Cardiac septum (tissue), 1 donor: ENCODE measurements around the gene PDZRN3. TPM values are rescaled to one million over a fixed set of nuclear protein-coding genes. Genes with fewer than 3 reads are reported as not detected.
"Not testable (repeated sequence)": the region's sequence is repeated elsewhere in the genome, so short reads cannot be mapped to it uniquely, and the experiment has no call there.

Experiments
- DNase-seq: peaks from one replicate; pipeline ENCODE4 v3.0.0-alpha.2; 2020; ENCODE audit warnings: low spot score
- intact Hi-C: fragments of 100-400 bp; cut with DNase I; formaldehyde crosslinking; loops from one replicate; pipeline ENCODE4 v1.14.0; 2022
- total RNA-seq: library from RNA; stranded (reverse); fragmentation: NEBNext Ultra II Directional; extraction: Animal tissue kit (Norgen Biotek cat#: 25700); gene quantifications from one replicate; pipeline ENCODE4 v1.2.1, GENCODE V29; 2021
- donor health status: DM: no; HTN: no; CAD: no.

The PDZRN3 gene
- total RNA-seq, 1 donor from 2014 or later: 66.0 TPM

- DNase-seq: no peak
- intact Hi-C loops: no loop called here
Observed at GRCh38 chr3:73479325-73479724, 145.4 kb downstream of the PDZRN3 start.

DNA sequence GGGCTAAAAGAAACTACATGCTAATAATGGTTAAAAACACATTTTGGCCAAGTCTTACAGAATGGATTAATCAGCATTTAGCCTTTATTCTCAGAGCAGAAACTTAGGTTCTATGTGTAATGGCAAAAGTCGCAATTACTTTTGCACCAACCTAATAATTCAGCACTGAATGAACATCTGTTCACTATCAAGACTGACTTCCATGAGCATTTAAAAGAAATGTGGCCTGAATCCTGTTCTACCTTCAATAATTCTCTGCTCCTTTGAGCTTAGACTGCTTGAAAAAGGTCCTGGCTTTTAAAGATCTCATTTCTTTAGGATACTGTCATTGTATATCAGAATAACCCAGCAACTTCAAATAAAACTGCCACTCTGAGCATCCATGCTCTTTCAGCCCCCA, 145.9 kb downstream of the PDZRN3 start:
- DNase-seq: no peak
- intact Hi-C loops: no loop called here

DNA sequence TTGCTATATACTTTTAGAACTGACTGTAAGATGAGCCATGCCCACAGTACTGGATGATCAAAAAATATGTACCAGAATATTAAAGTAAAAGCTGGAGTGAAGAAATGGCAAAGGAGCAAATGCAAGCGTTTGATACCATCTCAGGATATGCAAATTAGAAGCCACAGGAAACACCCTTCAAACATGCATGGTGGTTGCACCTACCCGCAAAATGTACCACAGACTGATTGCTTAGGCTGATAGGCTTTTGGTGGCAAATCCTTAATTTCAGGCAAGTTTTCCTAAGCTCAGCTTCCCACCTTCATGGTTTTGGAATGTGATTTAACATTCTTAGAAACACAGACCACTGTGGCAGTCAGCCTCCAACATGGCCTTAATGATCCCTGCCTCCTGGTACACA, 149.0 kb downstream of the PDZRN3 start:
- no peak for DNase-seq
- intact Hi-C loops: no loop called here

GRCh38 chr3:73475175-73475574, 149.6 kb downstream of the PDZRN3 start:
- DNase-seq: no peak
- intact Hi-C loops: no loop called here

DNA sequence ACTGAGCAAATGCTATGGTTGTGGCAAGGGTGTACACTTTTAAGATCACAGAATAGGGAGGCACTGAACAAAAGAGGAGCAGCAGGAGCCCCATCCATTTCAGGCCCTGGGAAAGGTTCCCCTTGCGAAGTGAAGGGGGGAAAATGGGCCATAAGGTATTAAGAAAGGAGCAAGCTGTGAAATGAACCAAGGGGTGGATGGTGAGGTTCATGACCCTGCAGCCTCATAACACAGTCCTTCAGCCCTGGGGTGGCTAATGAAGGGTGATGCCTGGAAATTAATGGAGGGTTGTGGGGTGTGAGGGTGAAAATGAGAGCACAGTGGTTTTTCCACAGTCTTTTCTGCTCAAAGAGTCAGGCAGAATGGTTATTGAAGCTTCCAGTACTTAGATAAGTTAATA, 150.1 kb downstream of the PDZRN3 start:
- DNase-seq: no peak
- intact Hi-C loops: no loop called here

DNA sequence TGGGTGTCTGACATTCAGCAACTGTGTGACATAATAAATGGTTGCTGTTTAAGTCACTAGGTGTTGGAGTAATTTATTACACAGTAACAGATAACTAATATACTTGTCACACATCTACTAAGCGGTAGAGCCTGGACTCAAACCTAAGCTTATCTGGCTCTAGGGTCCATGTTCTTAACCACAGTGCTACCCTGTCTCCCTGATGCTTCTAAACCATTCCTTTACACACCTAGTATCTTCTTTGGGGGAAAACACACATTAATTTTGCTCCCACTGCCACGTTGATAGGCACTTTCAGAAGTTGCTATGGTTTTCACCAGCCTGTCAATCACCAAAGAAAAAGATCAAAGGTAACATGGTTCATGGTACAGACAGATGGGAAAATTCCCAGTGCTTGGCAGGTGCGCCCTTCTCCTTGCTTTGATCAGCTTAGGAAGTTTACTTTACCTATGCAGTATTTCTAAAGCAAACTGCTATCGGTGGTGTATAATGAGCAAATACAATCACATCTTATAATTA, 150.8 kb downstream of the PDZRN3 start:
- no peak for DNase-seq
- intact Hi-C loops: no loop called here

DNA sequence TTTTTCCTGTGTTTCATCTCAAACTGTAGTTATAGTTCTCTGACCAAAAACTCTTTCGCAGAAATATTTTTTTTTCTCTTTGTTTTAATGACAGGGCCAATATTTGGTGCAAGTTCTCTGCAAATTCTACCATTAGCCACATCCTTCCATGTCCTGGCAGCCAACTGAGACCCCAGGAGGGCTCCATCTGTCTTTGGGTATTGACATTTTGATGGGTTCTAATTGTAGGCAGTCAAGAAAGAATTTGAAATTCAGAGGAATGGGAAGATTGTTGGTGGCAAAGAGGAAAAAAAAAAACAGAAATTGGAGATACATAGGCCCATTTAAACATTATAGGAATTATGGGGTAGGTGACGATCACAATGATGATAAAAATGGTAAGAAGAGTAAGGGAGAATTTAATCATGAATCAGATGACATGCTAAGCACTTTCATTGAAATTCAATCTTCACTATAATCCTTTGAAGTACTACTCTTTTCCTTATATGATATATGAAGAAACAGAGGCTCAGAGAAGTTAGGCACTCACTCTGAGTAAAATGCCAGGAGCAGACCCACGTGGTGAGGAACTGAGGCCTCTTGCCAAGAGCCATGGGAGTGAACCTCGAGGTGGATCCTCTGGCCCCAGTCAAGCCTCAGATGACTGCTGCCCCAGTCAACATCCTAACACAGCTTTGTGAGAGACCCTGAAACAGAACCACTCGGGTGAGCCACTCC, 151.4 kb downstream of the PDZRN3 start:
- intact Hi-C loops: no loop called here
- DNase-seq: no peak

GRCh38 chr3:73471986-73472787, 152.6 kb downstream of the PDZRN3 start:
- no peak for DNase-seq
- intact Hi-C loops: no loop called here

GRCh38 chr3:73470860-73471259, 153.9 kb downstream of the PDZRN3 start:
- DNase-seq: no peak
- intact Hi-C loops: no loop called here

DNA sequence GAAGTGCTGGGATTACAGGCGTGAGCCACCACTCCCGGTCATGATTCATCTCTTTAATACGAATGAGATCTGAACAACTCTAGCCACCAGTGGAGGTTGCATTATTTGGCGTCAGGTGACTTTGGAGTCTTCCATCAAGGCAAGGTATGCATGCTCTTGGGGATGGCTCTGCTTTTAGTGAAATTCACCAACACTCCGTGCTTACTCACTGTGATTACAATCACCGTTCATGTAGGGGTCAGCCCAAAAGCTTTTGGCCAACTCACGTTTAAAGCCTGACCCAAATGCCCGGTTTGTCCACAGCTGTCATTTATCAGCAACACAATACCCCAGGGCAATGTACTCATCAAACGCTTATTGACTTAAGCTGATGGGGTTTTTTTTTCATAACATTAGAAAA, 155.4 kb downstream of the PDZRN3 start:
- intact Hi-C loops: no loop called here
- DNase-seq: no peak

- intact Hi-C loops: no loop called here
Observed at GRCh38 chr3:73467211-73467610, 157.5 kb downstream of the PDZRN3 start.

DNA sequence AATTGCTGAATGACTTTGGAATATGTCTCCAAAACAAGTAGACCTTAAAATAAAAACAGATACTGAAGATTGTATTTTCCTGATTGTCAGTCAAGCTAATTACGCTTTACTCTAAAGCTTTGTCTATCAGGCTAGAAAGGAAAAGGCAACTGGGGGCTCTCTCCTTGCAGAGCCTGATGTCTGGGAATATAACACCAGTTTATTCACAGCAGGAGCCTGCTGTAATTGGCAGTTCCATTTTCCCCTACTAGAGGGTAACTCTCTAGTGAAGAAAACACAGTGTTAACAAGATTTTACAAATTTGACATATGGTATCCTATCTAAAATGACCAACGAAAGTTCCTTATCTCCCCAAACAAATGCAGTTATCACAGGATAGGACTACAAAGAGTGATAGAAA, 158.8 kb downstream of the PDZRN3 start:
- intact Hi-C loops: no loop called here
- no peak for DNase-seq

More at GRCh38 chr3:73467211-73467610, 157.5 kb downstream of the PDZRN3 start:
- no peak for DNase-seq

DNA sequence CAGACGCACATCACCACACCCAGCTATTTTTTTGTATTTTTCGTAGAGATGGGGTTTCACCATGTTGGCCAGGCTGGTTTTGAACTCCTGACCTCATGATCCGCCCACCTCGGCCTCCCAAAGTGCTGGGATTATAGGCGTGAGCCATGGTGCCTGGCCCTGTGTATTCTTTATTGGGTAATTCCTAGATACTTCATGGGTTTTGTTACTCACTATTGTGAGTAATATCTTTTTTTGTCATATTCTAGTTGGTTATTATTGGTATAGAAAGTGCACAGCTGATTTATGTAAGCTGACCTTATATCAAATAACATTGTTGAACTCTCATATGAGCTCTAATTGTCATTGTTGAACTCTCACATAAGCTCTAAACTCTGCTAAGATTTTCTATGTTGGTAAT, 160.6 kb downstream of the PDZRN3 start:
- intact Hi-C loops, DNase-seq: not testable (repeated sequence)

DNA sequence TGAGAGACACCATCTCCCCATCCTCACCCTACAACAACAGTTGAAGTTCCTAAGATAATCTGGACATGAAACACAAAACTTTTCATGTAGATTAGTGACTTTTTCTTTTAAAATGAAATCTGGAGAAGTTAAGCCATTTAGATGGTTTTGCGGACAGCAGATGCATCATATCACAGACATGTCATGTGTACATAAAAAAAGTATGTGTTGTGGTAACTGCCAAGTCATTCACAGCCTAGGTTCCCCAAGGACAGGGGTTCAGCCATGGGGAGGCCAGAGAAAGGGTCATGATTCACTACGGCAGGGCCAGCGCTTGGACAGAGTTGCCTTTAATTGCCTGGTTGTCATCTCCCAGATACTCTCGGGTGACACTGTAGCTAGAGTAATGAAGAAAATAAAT, 163.2 kb downstream of the PDZRN3 start:
- intact Hi-C loops: no loop called here
- DNase-seq: no peak

- intact Hi-C loops: loop anchor here (5.0 kb wide), 1 partner anchor 43 kb away; no protein-coding TSS in a partner anchor
- no peak for DNase-seq
Observed at GRCh38 chr3:73459711-73460110, 165.0 kb downstream of the PDZRN3 start.

GRCh38 chr3:73453666-73454065, 171.1 kb downstream of the PDZRN3 start:
- intact Hi-C loops: loop anchor here (5.0 kb wide), 1 partner anchor 394 kb away; no protein-coding TSS in a partner anchor
- DNase-seq: no peak

GRCh38 chr3:73452729-73453128, 172.0 kb downstream of the PDZRN3 start:
- intact Hi-C loops: loop anchor here (5.0 kb wide), 1 partner anchor 395 kb away; no protein-coding TSS in a partner anchor
- DNase-seq: no peak

DNA sequence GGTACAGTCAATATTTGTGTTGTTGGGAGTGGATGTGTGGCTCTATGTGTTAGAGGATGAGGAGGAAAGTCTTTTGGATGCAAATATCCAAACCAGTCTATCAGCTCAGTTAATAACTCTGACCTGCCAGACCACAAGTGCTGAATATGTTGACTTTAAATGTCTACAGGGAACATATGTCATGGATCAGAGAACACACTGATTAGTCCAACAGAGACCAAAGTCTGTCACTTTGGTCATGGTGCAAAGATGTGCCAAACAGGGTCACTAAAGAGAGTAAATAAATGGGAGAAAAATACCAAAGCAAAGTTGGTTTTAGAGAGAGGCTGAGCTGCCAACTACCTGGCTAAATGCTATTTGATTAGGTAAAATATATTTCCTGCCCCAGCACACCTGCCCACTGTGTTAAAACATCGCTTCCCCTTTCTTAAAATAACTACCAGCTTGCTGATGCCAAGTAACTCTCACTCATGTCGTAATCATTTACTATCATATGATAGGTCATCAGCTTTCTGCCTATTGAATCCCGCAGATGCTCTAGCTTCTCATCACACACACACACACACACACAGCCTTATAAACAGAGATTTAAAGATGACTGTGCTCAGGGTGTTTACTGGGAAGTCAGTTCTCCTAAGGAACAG, 173.3 kb downstream of the PDZRN3 start:
- intact Hi-C loops: loop anchor here (5.0 kb wide), 1 partner anchor 396 kb away; no protein-coding TSS in a partner anchor
- no peak for DNase-seq

DNA sequence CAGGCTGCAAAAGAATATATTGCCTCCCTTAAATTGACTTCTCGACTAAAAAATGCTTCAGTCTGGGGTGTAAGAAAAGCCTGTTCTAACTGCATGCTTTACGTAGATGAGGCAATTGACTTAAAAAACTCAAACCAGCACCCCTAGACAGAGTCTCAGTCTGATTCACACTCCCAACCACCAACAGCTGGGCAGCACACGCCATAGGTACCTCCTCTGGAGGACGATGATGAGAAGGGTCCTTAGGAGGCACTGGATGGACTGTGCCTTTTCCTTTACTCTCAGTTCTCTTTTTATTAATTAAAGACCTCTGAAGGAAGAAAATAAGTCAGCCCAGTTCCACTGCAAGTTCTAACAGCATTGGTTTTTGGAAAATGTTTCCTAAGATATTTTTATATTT, 175.0 kb downstream of the PDZRN3 start:
- no peak for DNase-seq
- intact Hi-C loops: loop anchor here (5.0 kb wide), 1 partner anchor 398 kb away; no protein-coding TSS in a partner anchor

- no peak for DNase-seq
- intact Hi-C loops: no loop called here
Observed at GRCh38 chr3:73448761-73449301, 175.9 kb downstream of the PDZRN3 start.
